Stimulated activated CD8-positive, alpha-beta memory T cell treated with anti-CD3 and anti-CD28 coated beads, Interleukin-7, amount 100 ng/mL, for 4 hours (primary cell): ENCODE results near the gene ACAP1.

Experiments used
- DNase-seq, 2 donors: peaks; one replicate each; pipeline ENCODE4 v3.0.0-alpha.2; 2020; ENCODE audit warnings: low read depth in 2 of 2

Gene ACAP1

GRCh38 chr17:7311110-7311705 is 25.1 kb upstream of the ACAP1 start:
- DNase-seq, result no peak

- no peak for DNase-seq
These were observed 23.8 kb upstream of the ACAP1 start for GRCh38 chr17:7312432-7313087.

GRCh38 chr17:7313088-7313889 is 23.0 kb upstream of the ACAP1 start:
- DNase-seq, result no peak

DNA sequence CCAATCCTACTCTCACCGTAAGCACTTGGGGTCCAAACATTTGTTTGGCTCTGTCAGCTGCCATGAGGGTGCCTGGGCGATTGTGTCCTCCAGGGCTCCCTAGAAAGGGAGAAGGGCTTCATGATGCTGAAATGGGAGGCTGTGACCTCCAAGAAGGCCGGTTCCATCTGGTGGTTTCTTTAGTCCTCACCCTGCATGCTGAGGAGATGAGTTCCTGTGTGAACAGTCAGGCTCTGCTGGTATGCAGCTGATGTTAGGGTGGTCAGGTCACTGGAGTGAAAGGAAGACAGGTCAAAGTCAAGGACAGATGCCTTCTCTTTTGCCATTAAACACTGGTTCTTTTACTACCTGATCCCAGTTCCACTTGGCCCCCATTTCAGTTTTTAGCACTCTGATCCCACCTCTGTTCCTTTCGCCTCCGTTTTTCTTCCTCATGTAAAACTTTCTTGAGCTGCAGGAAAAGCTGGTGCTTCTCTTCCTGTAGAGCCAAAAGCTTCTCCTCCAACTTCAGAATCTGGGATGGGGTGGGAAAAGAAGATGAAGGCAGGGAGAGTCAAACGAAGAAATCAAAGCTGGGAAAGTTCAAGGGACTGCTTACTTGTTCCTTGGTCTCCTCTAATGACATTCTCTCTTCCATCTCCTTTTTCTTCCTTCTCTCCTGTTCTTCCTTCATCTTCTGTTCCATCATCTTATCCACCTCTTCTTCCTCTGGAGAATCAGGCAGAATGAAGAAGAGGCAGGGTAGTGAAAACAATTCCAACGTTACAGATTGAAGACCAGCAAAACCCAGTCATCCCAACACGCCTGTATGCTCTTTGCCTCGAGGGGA is 22.2 kb upstream of the ACAP1 start:
- no peak for DNase-seq

DNA sequence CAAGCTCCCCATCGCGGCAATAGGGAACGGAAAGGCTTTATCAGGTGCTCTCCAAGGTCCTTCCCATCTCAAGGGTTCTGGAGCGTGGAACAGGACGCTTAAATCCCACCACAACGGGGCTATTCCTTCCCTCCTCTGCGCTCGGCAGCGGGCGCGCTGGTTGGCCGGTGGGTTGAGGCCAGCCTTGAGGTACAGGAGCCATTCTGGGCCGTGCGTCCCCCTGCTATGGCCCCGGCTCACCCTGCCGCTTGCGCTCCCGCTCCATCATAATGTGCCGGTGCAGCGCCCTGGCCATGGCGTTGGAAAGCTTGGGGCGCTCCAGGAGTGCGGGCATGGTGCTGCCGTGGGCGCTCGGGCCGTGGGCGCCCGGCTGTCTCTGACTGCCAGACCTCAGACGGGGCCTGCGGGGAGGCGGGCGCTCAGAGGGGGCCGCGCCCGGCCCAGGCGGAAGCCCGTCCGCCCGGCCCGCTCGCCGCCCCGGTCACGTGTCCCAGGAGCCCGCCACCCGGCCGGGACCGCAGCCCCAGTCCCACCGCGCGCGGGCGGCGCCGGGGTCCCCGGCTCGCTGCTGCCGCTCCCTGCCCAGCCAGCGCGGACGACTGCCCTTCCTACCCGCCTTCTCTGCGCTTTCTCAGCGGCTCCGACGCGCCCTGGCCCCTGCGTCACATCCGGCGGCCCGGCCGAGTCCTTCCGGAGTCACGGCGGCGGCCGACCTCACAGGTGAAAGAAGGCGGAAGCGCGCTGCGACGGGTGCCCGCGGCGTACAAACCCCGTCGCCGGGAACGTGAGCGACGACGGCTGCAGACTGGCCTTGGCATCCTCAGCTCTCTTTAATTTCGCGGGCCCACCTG is 21.4 kb upstream of the ACAP1 start, which contains the start of gene GPS2:
Gene GPS2, minus strand, starts transcription at position 642 of the 851 bp plus-strand sequence. Its CDS starts 308 bp downstream, at position 334.
- DNase-seq, result peak; percentile 84 to 89

GRCh38 chr17:7315570-7316235 is 20.6 kb upstream of the ACAP1 start:
- no peak for DNase-seq

- DNase-seq, result no peak
These were observed 19.0 kb upstream of the ACAP1 start for GRCh38 chr17:7317161-7317803.

DNA sequence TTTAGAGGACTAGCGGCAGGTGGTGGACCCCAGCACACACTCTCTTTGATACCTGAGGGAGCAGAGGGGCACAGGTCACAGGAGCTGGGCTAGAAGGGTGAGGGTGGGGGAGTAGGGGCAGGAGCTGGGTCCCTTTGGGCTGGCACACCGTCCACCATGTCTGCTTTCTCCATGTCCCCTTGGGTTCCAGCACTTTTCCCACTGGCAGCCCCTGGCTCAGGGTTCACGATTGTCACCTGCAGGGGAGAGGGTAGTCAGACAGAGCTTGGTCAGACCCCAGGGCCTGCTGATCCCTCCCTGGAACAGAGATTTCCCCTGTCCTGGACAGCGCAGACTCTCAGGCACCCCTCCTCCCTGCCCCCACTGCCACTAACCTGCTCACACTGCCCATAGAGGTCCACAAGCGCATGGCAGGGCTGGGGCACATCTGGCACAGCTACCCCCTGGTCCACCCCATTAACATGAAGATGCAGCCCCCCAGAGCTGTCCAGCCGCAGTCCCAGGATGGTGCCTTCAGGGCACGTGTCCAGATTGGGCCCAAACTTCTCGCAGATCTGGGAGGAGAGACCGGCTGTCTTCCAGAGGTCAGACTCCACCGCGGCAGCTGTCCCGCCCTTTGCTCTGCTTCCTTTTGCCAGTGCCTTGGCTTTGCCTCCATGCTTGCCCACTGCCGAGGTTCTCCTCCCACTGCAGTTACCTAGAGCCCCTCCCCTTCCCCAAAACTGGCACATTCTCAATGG is 18.0 kb upstream of the ACAP1 start:
- no peak for DNase-seq

DNA sequence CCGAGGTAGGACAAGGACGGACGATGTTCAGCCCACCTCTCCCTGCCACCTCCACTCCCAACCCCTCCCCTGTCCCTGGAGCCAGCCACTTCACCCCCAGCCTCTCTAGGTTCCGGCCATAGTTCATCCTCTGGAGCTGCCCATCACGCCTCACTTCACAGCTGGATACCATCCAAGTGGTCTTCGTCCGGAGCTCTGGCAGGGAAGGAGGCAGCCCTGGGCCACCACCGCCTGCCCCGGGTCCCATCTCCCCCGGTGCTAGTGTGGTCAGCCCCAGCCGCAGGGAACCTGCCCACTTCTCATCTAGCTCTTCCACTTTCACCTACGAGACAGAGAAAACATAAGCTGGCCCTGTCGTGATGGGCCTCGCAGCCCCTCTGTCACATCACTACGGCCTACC is 14.9 kb upstream of the ACAP1 start:
- DNase-seq, result no peak

DNA sequence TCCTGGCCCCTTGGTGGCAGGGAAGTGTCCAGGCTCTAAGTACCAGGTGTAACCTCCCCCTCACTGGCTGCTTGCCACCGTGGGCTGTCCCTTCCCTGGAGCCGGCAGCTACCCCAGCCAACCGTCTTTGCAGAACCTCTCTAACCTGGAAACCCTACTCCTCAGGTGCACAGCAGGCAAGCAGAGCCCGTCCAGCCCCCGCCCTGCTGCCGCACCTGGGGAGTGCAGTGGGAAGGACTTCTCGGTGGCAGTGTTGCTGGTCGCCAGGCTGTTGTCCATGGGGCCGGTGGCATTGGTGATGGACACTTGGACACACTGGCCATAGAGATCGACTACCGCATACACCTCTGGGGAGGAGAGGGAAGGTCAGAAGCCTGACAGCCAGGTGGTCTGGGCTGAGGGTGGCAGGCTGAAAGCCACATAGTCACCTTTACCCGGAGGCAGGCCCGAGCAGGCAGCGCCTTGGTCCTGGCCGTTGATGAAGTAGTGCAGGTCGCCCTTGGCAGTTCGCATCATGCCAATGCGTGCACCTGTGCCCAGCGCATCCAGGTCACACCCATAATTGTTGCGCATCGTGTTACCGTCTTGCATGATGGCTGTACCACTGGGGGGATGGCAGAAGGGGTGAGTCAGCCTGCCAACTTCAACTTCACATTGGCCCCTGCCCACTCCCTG is 13.7 kb upstream of the ACAP1 start:
- DNase-seq, result no peak

DNA sequence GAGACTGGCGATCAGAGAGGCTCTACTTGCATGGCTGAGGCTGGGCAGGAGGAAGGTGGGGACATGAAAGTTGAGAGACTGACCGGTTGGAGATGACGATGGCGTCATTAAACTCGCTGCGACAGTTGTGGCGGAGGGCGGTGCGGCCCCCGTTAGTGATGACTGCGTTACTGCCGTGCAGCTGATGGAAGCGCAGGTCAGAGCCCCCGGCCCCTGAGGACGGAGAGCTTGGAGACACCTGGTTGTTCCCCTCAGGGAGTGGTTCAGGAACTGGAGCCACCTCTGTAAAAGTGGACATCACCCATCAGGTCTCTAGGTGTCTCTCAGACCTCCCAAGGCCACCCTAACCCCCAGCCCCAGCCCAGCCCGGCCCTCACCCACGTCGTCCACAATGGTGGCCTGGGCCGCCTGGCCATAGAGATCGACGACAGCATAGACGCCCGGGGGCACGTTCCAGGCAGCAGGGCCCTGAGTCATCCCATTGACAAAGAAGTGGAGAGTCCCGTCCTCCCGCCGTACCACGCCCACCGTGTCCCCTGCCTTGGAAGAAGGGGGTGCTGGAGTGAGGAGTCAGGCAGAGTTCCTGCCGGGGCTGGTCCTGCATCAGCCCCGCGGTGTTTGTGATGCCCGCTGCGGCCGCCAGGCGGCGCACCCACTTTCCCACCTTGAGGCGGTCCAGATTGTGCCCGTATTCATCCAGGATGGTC is 12.4 kb upstream of the ACAP1 start:
- peak; percentile 16 to 50 for DNase-seq

- DNase-seq, result no peak
These were observed 11.9 kb upstream of the ACAP1 start for GRCh38 chr17:7324438-7324779.

DNA sequence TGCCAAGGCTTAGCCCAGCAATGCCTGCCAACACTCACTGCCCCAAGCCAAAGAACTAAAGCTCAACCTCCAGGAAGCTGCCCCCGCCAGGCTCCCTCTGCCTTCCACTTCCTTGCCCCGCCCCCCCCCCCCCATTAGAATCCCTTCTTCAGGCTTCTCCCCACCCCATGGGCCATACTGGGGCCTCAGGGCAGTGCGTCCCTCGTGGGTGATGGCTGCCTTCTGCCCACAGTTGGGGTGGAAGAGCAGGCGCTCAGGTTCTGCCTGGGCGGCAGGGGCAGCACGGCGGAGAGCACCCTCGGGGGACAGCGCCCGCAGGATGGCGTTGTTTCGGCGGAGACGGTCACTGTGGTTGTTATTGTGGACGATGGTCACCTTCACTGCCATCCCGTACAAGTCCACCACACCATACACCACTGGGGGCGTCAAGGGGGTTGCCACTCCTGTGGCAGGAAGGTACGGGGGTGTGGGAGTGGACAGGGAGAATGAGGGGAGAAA is 11.2 kb upstream of the ACAP1 start:
- no peak for DNase-seq

DNA sequence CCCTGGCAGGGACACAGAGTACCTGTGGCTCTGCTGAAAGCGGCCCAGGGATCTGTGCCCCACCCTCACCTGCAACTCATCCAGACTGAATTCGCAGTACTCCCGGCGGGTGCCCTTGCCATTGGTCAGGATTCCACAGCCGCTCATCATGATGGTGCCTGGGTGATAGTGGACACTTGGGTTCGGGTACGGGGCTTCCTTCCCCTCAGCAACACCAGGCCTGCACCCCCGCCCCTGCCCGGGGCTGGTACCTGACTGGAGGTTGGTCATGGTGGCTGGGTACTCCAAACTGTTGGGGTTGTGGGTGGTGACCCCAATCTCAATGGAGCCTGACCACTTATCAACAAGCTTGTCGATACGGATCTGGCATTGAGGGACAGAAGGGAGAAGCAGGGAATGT is 10.1 kb upstream of the ACAP1 start:
- no peak for DNase-seq

GRCh38 chr17:7327056-7327455 is 9.3 kb upstream of the ACAP1 start:
- no peak for DNase-seq

GRCh38 chr17:7327501-7327900 is 8.8 kb upstream of the ACAP1 start:
- no peak for DNase-seq

GRCh38 chr17:7328009-7328408 is 8.3 kb upstream of the ACAP1 start:
- no peak for DNase-seq

DNA sequence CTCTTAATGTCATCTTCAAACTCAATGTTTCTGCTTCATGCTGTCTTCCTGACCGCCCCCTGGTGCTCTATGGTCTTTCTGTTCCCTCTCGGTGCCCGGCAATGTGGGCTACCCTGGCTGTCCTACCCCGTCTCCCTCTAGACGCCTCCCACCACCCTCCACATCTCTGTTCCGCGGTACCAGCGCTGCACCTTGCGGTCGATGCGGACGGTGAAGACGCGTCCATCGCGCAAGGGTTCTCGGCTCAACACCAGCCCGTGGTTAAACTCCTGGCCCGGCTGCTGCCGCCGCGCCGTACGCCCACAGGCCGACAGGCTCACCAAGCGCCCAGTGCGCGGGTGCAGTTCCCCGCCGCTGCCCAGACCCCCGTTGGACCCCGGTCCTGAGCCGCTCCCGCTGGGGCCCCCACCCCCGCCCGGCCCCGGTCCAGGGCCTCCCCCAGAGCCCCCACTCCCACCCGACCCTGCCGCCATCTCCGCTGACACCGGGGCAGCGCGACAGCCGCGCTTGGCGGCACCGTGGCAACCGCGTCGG is 7.4 kb upstream of the ACAP1 start, which contains the start of gene NEURL4:
Gene NEURL4, minus strand, starts transcription at position 496 of the 534 bp plus-strand sequence. Its CDS starts 23 bp downstream, at position 473.
- DNase-seq, result no peak
